ENCODE data around the gene DPF3.

The DPF3 gene

GRCh38 chr14:72904218-72904617 lies 10.3 kb upstream of the DPF3 start:
- DNase-seq = no peak

GRCh38 chr14:72903716-72904115 lies 9.8 kb upstream of the DPF3 start:
- no peak for DNase-seq

GRCh38 chr14:72902801-72903530 lies 9.1 kb upstream of the DPF3 start:
- DNase-seq = no peak

GRCh38 chr14:72901361-72901760 lies 7.5 kb upstream of the DPF3 start:
- DNase-seq = no peak

GRCh38 chr14:72898448-72898847 lies 4.5 kb upstream of the DPF3 start:
- no peak for DNase-seq

GRCh38 chr14:72894623-72895378 lies 900 bp upstream of the DPF3 start:
- DNase-seq = no peak

- no peak for DNase-seq
Observed at GRCh38 chr14:72894323-72894622, 372 bp upstream of the DPF3 start.

GRCh38 chr14:72892879-72893635 lies 844 bp downstream of the DPF3 start:
- peak; percentile 35 for DNase-seq

GRCh38 chr14:72892103-72892878 lies 1.6 kb downstream of the DPF3 start:
- peak; percentile 45 for DNase-seq

- DNase-seq = no peak
Observed at GRCh38 chr14:72891666-72892102, 2.2 kb downstream of the DPF3 start.

- no peak for DNase-seq
Observed at GRCh38 chr14:72889366-72889765, 4.5 kb downstream of the DPF3 start.

GRCh38 chr14:72888636-72889201 lies 5.2 kb downstream of the DPF3 start:
- DNase-seq = no peak

- DNase-seq = no peak
Observed at GRCh38 chr14:72888192-72888591, 5.7 kb downstream of the DPF3 start.

GRCh38 chr14:72887514-72887913 lies 6.4 kb downstream of the DPF3 start:
- DNase-seq = no peak

GRCh38 chr14:72884386-72884785 lies 9.5 kb downstream of the DPF3 start:
- DNase-seq = no peak

- DNase-seq = no peak
Observed at GRCh38 chr14:72883961-72884360, 9.9 kb downstream of the DPF3 start.

GRCh38 chr14:72883109-72883508 lies 10.8 kb downstream of the DPF3 start:
- no peak for DNase-seq

- DNase-seq = no peak
Observed at GRCh38 chr14:72882463-72882862, 11.4 kb downstream of the DPF3 start.

GRCh38 chr14:72882047-72882446 lies 11.9 kb downstream of the DPF3 start:
- DNase-seq = no peak

- no peak for DNase-seq
Observed at GRCh38 chr14:72881543-72881942, 12.4 kb downstream of the DPF3 start.

GRCh38 chr14:72880820-72881219 lies 13.1 kb downstream of the DPF3 start:
- DNase-seq = no peak

- no peak for DNase-seq
Observed at GRCh38 chr14:72880164-72880563, 13.7 kb downstream of the DPF3 start.

GRCh38 chr14:72879431-72879830 lies 14.5 kb downstream of the DPF3 start:
- DNase-seq = no peak

Measured in 8988T (cell line).